ENCODE measurements around the gene GUCY2C.
A peak's percentile ranks its signal among the peaks of the same experiment; 100 is the strongest.

GUCY2C gene

DNA sequence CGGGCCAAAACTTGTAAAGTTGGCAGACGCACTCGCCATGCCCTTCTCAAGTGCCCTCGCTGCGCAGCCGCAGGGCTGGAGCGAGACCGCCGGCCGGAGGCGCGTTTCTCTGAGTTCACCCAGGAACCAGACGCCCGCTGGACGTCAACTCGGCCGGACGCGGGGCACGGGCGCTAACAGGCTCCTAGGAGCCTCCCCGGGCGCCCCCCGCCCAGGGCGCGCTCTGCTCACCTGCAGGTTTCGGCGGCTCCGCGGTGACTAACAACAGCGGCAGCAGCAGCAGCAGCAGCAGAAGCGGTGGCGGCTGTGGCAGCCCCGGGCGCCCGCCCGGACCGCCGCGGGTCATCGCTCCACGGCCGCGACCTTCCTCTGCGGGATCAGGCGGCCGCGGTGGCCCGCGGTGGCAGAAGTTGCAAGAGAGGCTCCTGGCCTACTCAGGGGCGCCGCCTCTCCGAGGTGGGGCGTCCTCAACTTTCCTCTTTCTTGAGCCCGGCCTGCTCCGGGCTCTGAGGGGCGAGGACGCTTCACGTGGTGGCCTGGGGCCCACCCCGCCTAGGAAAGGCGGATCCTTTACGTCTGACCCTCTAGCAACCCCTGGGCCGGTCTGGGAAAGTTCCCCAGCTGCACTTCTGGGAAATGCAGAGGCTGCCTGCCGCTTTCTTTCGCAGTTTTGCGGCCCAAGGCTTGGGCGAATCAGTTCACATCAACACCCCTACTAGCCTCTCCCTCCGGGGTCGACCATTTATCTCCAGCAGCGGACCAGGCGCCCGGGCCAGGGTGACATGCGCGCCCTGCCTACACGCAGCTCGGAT, 128.8 kb downstream of the GUCY2C start, which contains the start of gene PLBD1:
Gene PLBD1, minus strand, starts transcription at position 533 of the 812 bp plus-strand sequence. Its CDS starts 187 bp downstream, at position 346.
- DNase-seq (ENCODE audit: low spot score), result peak; percentile 73
- TF ChIP-seq, protein P1, sequence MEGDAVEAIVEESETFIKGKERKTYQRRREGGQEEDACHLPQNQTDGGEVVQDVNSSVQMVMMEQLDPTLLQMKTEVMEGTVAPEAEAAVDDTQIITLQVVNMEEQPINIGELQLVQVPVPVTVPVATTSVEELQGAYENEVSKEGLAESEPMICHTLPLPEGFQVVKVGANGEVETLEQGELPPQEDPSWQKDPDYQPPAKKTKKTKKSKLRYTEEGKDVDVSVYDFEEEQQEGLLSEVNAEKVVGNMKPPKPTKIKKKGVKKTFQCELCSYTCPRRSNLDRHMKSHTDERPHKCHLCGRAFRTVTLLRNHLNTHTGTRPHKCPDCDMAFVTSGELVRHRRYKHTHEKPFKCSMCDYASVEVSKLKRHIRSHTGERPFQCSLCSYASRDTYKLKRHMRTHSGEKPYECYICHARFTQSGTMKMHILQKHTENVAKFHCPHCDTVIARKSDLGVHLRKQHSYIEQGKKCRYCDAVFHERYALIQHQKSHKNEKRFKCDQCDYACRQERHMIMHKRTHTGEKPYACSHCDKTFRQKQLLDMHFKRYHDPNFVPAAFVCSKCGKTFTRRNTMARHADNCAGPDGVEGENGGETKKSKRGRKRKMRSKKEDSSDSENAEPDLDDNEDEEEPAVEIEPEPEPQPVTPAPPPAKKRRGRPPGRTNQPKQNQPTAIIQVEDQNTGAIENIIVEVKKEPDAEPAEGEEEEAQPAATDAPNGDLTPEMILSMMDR (IDR thresholded peaks at IDR 0.05), result no peak
- peak within 1 kb of the TSS; percentile 45 for H3K27ac ChIP-seq
- peak within 1 kb of the TSS; percentile 71 for H3K4me3 ChIP-seq

DNA sequence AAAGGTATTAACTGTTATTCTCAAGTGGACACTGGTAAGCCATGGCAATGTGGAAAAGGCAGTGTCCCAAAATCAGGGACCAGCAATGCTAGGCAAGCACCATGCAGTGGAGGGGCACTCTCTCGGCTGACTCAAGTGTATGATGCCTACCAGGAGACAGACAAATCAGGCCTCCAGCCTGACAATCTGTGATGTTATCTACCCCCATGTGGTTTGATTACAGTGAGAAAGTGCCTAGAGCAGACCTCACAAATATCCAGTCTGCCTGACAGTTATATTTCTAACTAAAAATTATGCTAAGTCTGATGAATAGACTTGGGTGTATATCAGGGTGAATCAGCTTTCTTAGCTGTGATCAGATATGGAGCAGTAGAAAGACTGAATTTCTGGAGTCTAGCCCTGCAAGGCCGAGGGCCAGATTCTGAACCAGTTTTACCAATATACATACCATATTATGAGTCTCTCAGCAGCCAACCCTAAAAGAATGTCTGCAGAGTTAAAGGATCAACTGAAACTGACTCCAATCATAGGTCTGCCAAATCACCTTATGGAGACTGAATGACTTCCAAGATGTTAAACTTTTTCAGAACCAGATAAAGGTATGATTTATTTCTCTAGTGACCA, 132.0 kb downstream of the GUCY2C start:
- TF ChIP-seq, protein P1 (IDR thresholded peaks at IDR 0.05), result no peak
- H3K4me3 ChIP-seq, result no peak overlapping the region
- H3K27ac ChIP-seq, result no peak overlapping the region
- DNase-seq (ENCODE audit: low spot score), result no peak

DNA sequence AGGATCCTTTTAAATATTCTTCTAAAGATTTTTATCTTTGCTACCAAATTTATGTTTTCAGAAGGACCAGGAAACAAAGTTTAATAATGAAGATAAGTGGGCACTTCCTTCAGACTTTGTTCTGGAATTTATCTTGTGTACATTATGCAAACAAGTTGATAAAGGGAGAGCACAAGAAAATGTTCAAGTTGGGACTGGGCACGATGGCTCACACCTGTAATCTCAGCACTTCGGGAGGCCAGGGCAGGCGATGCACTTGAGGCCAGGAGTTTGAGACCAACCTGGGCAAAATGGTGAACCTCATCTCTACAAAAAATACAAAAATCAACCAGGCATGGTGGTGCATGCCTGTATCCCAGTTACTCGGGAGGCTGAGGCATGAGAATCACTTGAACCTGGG, 133.4 kb downstream of the GUCY2C start:
- no peak overlapping the region for H3K27ac ChIP-seq
- TF ChIP-seq, protein P1 (IDR thresholded peaks at IDR 0.05), result no peak
- H3K4me3 ChIP-seq, result no peak overlapping the region
- no peak for DNase-seq (ENCODE audit: low spot score)

Measured in coronary artery (tissue), 2 donors.